ENCODE data around the gene DDX56.

The DDX56 gene

DNA sequence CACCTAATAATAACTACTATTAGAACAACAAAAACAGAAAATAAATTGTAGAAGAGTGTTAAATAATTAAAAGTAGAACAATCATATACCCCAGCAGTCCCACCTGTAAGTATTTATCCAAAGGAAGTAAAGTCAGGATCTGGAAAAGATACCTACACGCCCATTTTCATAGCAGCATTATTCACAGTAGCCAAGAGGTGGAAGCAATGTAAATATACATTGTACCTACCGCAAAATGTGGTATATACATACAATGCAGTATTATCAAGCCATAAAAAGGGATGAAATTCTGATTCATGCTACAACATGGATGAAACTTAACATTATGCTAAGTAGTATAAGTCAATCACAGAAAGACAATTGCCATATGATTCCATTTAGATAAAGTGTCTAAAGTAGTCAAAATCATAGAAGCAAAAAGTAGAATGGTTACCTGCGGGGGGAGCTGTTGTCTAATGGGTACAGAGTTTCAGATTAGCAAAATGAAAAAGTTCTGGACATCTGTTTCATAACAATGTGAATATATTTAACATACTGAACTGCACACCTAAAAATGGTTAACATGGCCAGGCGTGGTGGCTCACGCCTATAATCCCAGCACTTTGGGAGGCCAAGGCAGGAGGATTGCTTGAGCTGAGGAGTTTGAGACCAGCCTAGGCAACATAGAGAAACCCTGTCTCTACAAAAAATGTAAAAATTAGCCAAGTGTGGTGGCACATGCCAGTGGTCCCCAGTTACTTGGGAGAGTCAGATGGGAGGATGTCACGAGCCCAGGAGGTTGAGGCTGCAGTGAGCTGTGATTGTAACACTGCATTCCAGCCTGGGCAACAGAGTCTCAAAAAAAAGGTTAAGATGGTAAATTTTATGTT lies 14.4 kb upstream of the DDX56 start:
- no peaks in the 10 kb centered on the region for H3K4me1 ChIP-seq (ENCODE audit: control insufficient read depth, low read depth, low read length)
- WGBS (ENCODE audit: extremely low coverage, insufficient coverage, low lambda C conversion rate), result no CpG with 5 or more reads among the region's 6 CpGs
- H3K23ac ChIP-seq (ENCODE audit: low read length), result no peak overlapping the region
- H3K4me3 ChIP-seq (ENCODE audit: low read length), result no peak overlapping the region
- no peak for DNase-seq
- H3K18ac ChIP-seq (ENCODE audit: low read length), result no peak overlapping the region
- H2BK120ac ChIP-seq (ENCODE audit: low read depth, low read length), result no peak overlapping the region
- H4K8ac ChIP-seq (ENCODE audit: low read depth, low read length), result no peak overlapping the region
- no peak overlapping the region for H3K4me2 ChIP-seq (ENCODE audit: low read length)
- H2BK15ac ChIP-seq (replicated peaks; ENCODE audit: low read depth), result no peak overlapping the region
- H2BK5ac ChIP-seq (ENCODE audit: low read length), result no peak overlapping the region
- no peaks in the 10 kb centered on the region for H3K36me3 ChIP-seq (ENCODE audit: control insufficient read depth, insufficient read depth, low read length)
- H3K4ac ChIP-seq (ENCODE audit: low read depth, low read length), result no peak overlapping the region
- no peaks in the 10 kb centered on the region for H3K79me2 ChIP-seq (ENCODE audit: control insufficient read depth, insufficient read depth, low read length)
- H4K5ac ChIP-seq (ENCODE audit: low read length), result no peak overlapping the region
- no peaks in the 10 kb centered on the region for H3K27me3 ChIP-seq (ENCODE audit: insufficient read depth, low read length, poor library complexity)
- no peak overlapping the region for H3K9ac ChIP-seq (ENCODE audit: low read length)
- H2AK5ac ChIP-seq (ENCODE audit: low read length), result no peak overlapping the region
- H3K56ac ChIP-seq (ENCODE audit: low read length), result no peak overlapping the region
- no peaks in the 10 kb centered on the region for H3K79me1 ChIP-seq (ENCODE audit: low read length)
- H3K27ac ChIP-seq (ENCODE audit: low read depth, low read length), result no peak overlapping the region

DNA sequence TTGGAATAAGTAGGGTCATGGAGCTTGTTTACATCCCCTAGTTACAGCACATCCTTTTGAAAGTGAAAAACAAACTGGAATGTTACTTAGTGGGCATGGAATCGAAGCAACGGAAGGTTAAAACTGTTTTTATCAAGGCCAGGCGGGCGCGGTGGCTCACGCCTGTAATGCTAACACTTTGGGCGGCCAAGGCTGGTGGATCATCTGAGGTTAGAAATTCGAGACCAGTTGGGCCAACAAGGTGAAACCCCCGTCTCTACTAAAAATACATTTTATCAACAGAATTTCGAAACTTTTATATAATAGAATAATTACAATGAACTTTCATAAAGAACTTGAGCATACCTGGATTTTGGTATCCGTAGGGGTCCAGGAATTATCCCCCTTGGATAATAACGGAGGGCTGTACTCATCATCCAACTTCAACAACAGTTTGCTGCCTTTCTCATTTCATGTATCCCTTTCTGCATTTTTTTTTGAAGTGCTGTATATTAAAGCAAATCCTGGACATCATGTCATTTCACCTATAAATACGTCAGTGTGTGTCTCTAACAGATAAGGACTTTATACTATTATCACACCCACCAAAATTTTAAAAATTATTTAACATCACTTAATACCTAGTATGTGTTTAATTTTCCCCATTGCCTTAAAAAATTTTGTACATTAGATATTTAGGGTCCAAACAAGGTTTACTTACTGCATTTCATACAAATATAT lies 9.6 kb upstream of the DDX56 start:
- Histone ChIP-seq H3K27me3 (ENCODE audit: insufficient read depth, low read length, poor library complexity) (no peaks in the 10 kb centered on the region), H3K36me3 (ENCODE audit: control insufficient read depth, insufficient read depth, low read length) (no peaks in the 10 kb centered on the region), H3K4me2 (ENCODE audit: low read length) (no peak overlapping the region), H3K56ac (ENCODE audit: low read length) (peak overlapping the region; percentile 96), H3K27ac (ENCODE audit: low read depth, low read length) (no peak overlapping the region), H2BK120ac (ENCODE audit: low read depth, low read length) (no peak overlapping the region), H3K23ac (ENCODE audit: low read length) (no peak overlapping the region), H3K18ac (ENCODE audit: low read length) (no peak overlapping the region), H4K5ac (ENCODE audit: low read length) (no peak overlapping the region), H3K4me3 (ENCODE audit: low read length) (no peak overlapping the region), H3K9ac (ENCODE audit: low read length) (peak overlapping the region; percentile 97), H3K79me2 (ENCODE audit: control insufficient read depth, insufficient read depth, low read length) (peaks cover 7% of the 10 kb centered on the region), H4K8ac (ENCODE audit: low read depth, low read length) (no peak overlapping the region), H2BK5ac (ENCODE audit: low read length) (no peak overlapping the region), H3K4me1 (ENCODE audit: control insufficient read depth, low read depth, low read length) (no peaks in the 10 kb centered on the region), H3K79me1 (ENCODE audit: low read length) (peaks cover 8% of the 10 kb centered on the region), H2BK15ac (replicated peaks; ENCODE audit: low read depth) (no peak overlapping the region), H3K4ac (ENCODE audit: low read depth, low read length) (no peak overlapping the region), H2AK5ac (ENCODE audit: low read length) (no peak overlapping the region)
- no peak for DNase-seq
- whole genome bisulfite sequencing (ENCODE audit: extremely low coverage, insufficient coverage, low lambda C conversion rate), result no CpG with 5 or more reads among the region's 13 CpGs

DNA sequence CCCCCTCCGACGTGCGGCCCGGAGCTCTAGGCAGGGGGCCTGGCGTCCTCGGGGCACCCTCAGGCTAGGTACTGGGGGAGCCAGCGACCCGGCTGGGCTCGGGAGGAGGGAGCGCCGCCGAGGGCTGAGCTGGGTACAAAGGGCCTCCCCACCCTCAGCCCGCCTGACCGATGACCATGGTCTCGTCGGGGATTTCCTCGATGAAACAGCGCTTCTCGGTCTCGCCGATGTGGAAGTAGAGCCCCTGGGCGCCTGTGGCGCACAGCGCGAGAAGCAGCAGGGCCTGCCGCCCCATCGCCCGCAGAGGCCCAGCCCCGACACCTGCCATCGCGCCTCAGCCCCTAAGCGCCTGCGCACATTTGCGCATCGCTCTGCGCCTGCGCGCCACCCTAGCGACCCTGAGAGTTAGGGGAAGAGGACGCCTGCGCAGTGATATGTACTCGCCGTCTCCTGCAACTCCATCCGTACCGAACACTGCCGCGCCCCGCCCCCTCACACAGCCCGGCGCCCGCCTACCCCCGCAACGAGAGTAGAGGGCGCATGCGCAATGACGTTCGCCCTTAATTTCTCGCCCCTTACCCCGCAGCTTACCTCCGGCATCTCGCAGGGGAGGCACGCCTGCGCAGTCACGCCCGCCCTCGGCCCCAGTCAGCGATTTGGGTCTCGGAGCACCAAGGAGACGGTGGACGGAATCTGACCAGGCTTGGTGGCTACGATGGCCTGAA lies 8.3 kb upstream of the DDX56 start, which contains the start of gene TMED4:
TMED4 (minus strand) TSS at position 353 of the 725 bp plus-strand sequence; CDS start at position 328, 25 bp downstream.
- H3K36me3 ChIP-seq (ENCODE audit: control insufficient read depth, insufficient read depth, low read length), result no peaks in the 10 kb centered on the region

DNA sequence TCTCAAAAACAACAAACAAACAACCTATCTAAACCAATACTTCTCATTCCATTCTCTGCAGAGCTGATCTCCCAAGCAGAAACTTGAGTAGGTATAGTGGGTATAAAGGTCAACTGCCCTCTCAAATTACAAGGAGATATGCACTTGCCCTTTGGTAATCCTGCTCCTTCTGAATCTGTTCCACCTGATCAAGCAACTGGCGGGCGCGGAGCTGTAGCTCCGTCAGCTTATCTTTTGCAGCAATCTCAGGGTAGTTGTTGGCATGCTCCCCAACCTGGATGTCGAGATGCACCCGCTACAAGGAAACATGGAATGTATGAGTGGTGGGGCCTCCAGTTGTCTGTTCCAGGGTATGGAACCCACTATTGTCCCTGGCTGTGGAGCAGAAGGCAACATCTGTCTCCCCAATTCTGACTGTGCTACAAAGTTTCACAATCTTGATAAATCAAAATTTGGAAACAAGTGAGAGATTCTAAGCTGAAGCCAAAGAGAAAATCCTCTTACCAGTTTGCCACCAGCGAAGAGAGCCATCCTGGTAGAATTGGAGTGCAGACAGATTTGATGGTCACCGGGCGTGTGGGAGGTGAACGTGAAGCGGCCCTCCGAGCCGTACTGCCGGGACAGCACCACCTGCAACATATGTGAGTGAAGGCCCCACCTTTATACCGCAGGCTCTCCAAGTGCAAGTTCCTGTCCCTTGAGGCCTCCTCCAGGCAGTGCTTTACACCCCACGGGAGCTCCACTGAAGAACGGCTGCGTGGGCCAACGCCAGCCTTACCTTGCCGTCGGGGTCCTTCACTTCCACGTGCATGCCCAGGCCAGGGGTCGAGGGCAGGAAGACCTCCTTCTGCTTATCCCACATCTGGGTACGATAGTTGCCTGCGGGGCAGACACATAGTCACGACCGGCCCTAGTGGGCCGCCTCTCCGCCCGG lies 7.5 kb upstream of the DDX56 start:
- no peaks in the 10 kb centered on the region for H3K27me3 ChIP-seq (ENCODE audit: insufficient read depth, low read length, poor library complexity)
- H3K27ac ChIP-seq (ENCODE audit: low read depth, low read length), result no peak overlapping the region

More for the DNA sequence above, 8.3 kb upstream of the DDX56 start, which contains the start of gene TMED4:
- H3K27ac ChIP-seq (ENCODE audit: low read depth, low read length), result peak within 1 kb of the TSS; percentile 67
- no peaks in the 10 kb centered on the region for H3K27me3 ChIP-seq (ENCODE audit: insufficient read depth, low read length, poor library complexity)
- H3K9ac ChIP-seq (ENCODE audit: low read length), result peak within 1 kb of the TSS; percentile 97
- H2AK5ac ChIP-seq (ENCODE audit: low read length), result peak within 1 kb of the TSS; percentile 84
- peaks cover 7% of the 10 kb centered on the region for H3K79me2 ChIP-seq (ENCODE audit: control insufficient read depth, insufficient read depth, low read length)
- DNase-seq, result peak; percentile 99
- WGBS (ENCODE audit: extremely low coverage, insufficient coverage, low lambda C conversion rate), result no CpG with 5 or more reads among the region's 71 CpGs
- H3K4ac ChIP-seq (ENCODE audit: low read depth, low read length), result peak within 1 kb of the TSS; percentile 58
- no peak within 1 kb of the TSS for H4K5ac ChIP-seq (ENCODE audit: low read length)
- H2BK15ac ChIP-seq (replicated peaks; ENCODE audit: low read depth), result no peak within 1 kb of the TSS
- peaks cover 8% of the 10 kb centered on the region for H3K79me1 ChIP-seq (ENCODE audit: low read length)
- H3K4me2 ChIP-seq (ENCODE audit: low read length), result peak within 1 kb of the TSS; percentile 97
- H2BK5ac ChIP-seq (ENCODE audit: low read length), result no peak within 1 kb of the TSS
- peak within 1 kb of the TSS; percentile 97 for H3K56ac ChIP-seq (ENCODE audit: low read length)
- H2BK120ac ChIP-seq (ENCODE audit: low read depth, low read length), result no peak within 1 kb of the TSS
- H3K18ac ChIP-seq (ENCODE audit: low read length), result peak within 1 kb of the TSS; percentile 3
- H3K4me1 ChIP-seq (ENCODE audit: control insufficient read depth, low read depth, low read length), result no peaks in the 10 kb centered on the region
- peak within 1 kb of the TSS; percentile 74 for H3K23ac ChIP-seq (ENCODE audit: low read length)
- H3K4me3 ChIP-seq (ENCODE audit: low read length), result peak within 1 kb of the TSS; percentile 93
- H4K8ac ChIP-seq (ENCODE audit: low read depth, low read length), result no peak within 1 kb of the TSS

DNA sequence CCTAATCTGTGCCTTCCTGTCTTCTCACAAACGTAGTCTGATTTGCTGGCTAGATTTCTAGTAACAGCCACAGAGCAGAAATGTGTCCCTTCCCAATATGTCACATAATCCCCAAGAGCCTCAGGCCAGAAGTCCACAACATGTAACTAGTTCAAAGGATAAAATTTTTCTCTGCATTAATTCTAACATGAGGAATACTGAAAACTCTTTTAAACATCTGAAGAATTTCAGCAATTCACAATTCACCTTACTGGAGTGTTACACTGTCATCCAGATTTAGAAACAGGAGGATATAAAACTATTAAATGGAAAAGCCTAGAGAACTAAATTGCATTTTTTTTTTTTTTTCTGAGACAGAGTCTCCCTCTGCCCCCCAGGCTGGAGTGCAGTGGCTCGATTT lies 2.5 kb upstream of the DDX56 start:
- no CpG with 5 or more reads among the region's 2 CpGs for WGBS (ENCODE audit: extremely low coverage, insufficient coverage, low lambda C conversion rate)
- peaks cover 12% of the 10 kb centered on the region for H3K36me3 ChIP-seq (ENCODE audit: control insufficient read depth, insufficient read depth, low read length)

More for the DNA sequence above, 7.5 kb upstream of the DDX56 start:
- Histone ChIP-seq H3K79me1 (ENCODE audit: low read length) (peaks cover 8% of the 10 kb centered on the region), H2BK5ac (ENCODE audit: low read length) (no peak overlapping the region), H3K18ac (ENCODE audit: low read length) (peak overlapping the region; percentile 1), H3K4ac (ENCODE audit: low read depth, low read length) (peak overlapping the region; percentile 58), H3K79me2 (ENCODE audit: control insufficient read depth, insufficient read depth, low read length) (peaks cover 7% of the 10 kb centered on the region), H3K4me3 (ENCODE audit: low read length) (peak overlapping the region; percentile 93), H3K36me3 (ENCODE audit: control insufficient read depth, insufficient read depth, low read length) (no peaks in the 10 kb centered on the region), H2AK5ac (ENCODE audit: low read length) (peak overlapping the region; percentile 84), H4K8ac (ENCODE audit: low read depth, low read length) (no peak overlapping the region), H2BK120ac (ENCODE audit: low read depth, low read length) (no peak overlapping the region), H4K5ac (ENCODE audit: low read length) (no peak overlapping the region), H3K4me2 (ENCODE audit: low read length) (peak overlapping the region; percentile 90), H3K56ac (ENCODE audit: low read length) (peak overlapping the region; percentile 97), H3K9ac (ENCODE audit: low read length) (peak overlapping the region; percentile 93), H3K23ac (ENCODE audit: low read length) (peak overlapping the region; percentile 70), H3K4me1 (ENCODE audit: control insufficient read depth, low read depth, low read length) (no peaks in the 10 kb centered on the region), H2BK15ac (replicated peaks; ENCODE audit: low read depth) (no peak overlapping the region)
- WGBS (ENCODE audit: extremely low coverage, insufficient coverage, low lambda C conversion rate), result no CpG with 5 or more reads among the region's 30 CpGs
- peak; percentile 22 for DNase-seq

More for the DNA sequence above, 2.5 kb upstream of the DDX56 start:
- H3K18ac ChIP-seq (ENCODE audit: low read length), result no peak overlapping the region
- H3K4me1 ChIP-seq (ENCODE audit: control insufficient read depth, low read depth, low read length), result peaks cover 3% of the 10 kb centered on the region
- H3K4me2 ChIP-seq (ENCODE audit: low read length), result no peak overlapping the region
- H4K8ac ChIP-seq (ENCODE audit: low read depth, low read length), result no peak overlapping the region
- H4K5ac ChIP-seq (ENCODE audit: low read length), result no peak overlapping the region
- no peak overlapping the region for H3K27ac ChIP-seq (ENCODE audit: low read depth, low read length)
- H3K79me1 ChIP-seq (ENCODE audit: low read length), result peaks cover 17% of the 10 kb centered on the region
- H3K79me2 ChIP-seq (ENCODE audit: control insufficient read depth, insufficient read depth, low read length), result peaks cover 21% of the 10 kb centered on the region
- no peak overlapping the region for H3K4me3 ChIP-seq (ENCODE audit: low read length)
- H3K9ac ChIP-seq (ENCODE audit: low read length), result no peak overlapping the region
- H3K23ac ChIP-seq (ENCODE audit: low read length), result no peak overlapping the region
- no peak overlapping the region for H3K4ac ChIP-seq (ENCODE audit: low read depth, low read length)
- no peak overlapping the region for H2BK120ac ChIP-seq (ENCODE audit: low read depth, low read length)
- no peak for DNase-seq
- H2BK15ac ChIP-seq (replicated peaks; ENCODE audit: low read depth), result no peak overlapping the region
- no peak overlapping the region for H2BK5ac ChIP-seq (ENCODE audit: low read length)
- no peak overlapping the region for H2AK5ac ChIP-seq (ENCODE audit: low read length)
- H3K27me3 ChIP-seq (ENCODE audit: insufficient read depth, low read length, poor library complexity), result no peaks in the 10 kb centered on the region
- no peak overlapping the region for H3K56ac ChIP-seq (ENCODE audit: low read length)

All from mesendoderm (in vitro differentiated cells).